Liver (tissue), 9 donors: ENCODE results near the gene SRC. TPM values are rescaled to one million over a fixed set of nuclear protein-coding genes. Genes with fewer than 3 reads are reported as not detected.

Experiments
- DNase-seq: peaks from one replicate; pipeline ENCODE4 v3.0.0-alpha.2; 2017; ENCODE audit warnings: low spot score
- H3K27ac ChIP-seq, 2 donors: one replicate each; pipeline ENCODE4 v1.7.0; 2013; ENCODE audit warnings: inconsistent platforms in 2 of 2, low read length in 2 of 2, control low read depth in 1 of 2, low read depth in 1 of 2, mild to moderate bottlenecking in 1 of 2
- H3K27me3 ChIP-seq, 4 donors: one replicate each; pipeline versions ENCODE4 v1.6.1 to v1.7.0; 2013; ENCODE audit warnings: low read length in 3 of 4, inconsistent platforms in 1 of 4, mild to moderate bottlenecking in 1 of 4, moderate library complexity in 1 of 4; ENCODE audit not compliant: control insufficient read depth in 4 of 4, insufficient read depth in 4 of 4
- H3K36me3 ChIP-seq, 4 donors: one replicate each; pipeline versions ENCODE4 v1.6.1 to v1.7.0; 2013; ENCODE audit warnings: low read length in 3 of 4, mild to moderate bottlenecking in 3 of 4, low read depth in 1 of 4, moderate library complexity in 1 of 4; ENCODE audit not compliant: control insufficient read depth in 4 of 4, insufficient read depth in 3 of 4
- H3K4me1 ChIP-seq, 4 donors: one replicate each; pipeline versions ENCODE4 v1.6.1 to v1.7.0; 2013; ENCODE audit warnings: low read length in 3 of 4, mild to moderate bottlenecking in 3 of 4, moderate library complexity in 1 of 4; ENCODE audit not compliant: control insufficient read depth in 4 of 4, insufficient read depth in 4 of 4
- H3K4me3 ChIP-seq, 3 donors: one replicate each; pipeline versions ENCODE4 v1.6.1 to v1.7.0; 2013; ENCODE audit warnings: low read length in 3 of 3, control low read depth in 1 of 3, low read depth in 1 of 3, mild to moderate bottlenecking in 1 of 3
- H3K9ac ChIP-seq, 2 donors: one replicate each; pipeline ENCODE4 v1.7.0; 2013; ENCODE audit warnings: low read length in 2 of 2, mild to moderate bottlenecking in 2 of 2, moderate library complexity in 2 of 2, control low read depth in 1 of 2, low read depth in 1 of 2
- H3K9me3 ChIP-seq, 4 donors: one replicate each; pipeline versions ENCODE4 v1.6.1 to v1.7.0; 2013; ENCODE audit warnings: low read length in 3 of 4; ENCODE audit not compliant: control insufficient read depth in 4 of 4
- ATF3 ChIP-seq: IDR thresholded peaks from 2 replicates; pipeline ENCODE4 v1.6.1; 2016; ENCODE audit warnings: antibody characterized with exemption
- CTCF ChIP-seq: fragments of 150-350 bp; IDR thresholded peaks from 2 replicates; pipeline ENCODE4 v1.5.1; 2017; ENCODE audit warnings: improper control_type of control experiment, low read depth, low read length; ENCODE audit not compliant: missing input control
- EGR1 ChIP-seq, 2 donors: IDR thresholded peaks; 2 replicates each; pipeline ENCODE4 v1.6.1; 2016 to 2018; ENCODE audit warnings: antibody characterized with exemption in 2 of 2, low read depth in 2 of 2
- FOXA1 ChIP-seq: IDR thresholded peaks from 2 replicates; pipeline ENCODE4 v1.6.1; 2016; ENCODE audit warnings: antibody characterized with exemption
- FOXA2 ChIP-seq: IDR thresholded peaks from 2 replicates; pipeline ENCODE4 v1.6.1; 2016; ENCODE audit warnings: antibody characterized with exemption
- GABPA ChIP-seq, 2 donors: IDR thresholded peaks in 1 of 2; conservative IDR thresholded peaks in 1 of 2; 2 replicates each; pipeline ENCODE4 v1.6.1; 2016; ENCODE audit warnings: antibody characterized with exemption in 2 of 2, mild to moderate bottlenecking in 1 of 2, moderate library complexity in 1 of 2
- HNF4A ChIP-seq, 2 donors: conservative IDR thresholded peaks; 2 replicates each; pipeline ENCODE4 v1.6.1; 2016; ENCODE audit warnings: antibody characterized with exemption in 2 of 2, mild to moderate bottlenecking in 2 of 2
- HNF4G ChIP-seq: IDR thresholded peaks from 2 replicates; pipeline ENCODE4 v1.6.1; 2016; ENCODE audit warnings: antibody characterized with exemption
- JUND ChIP-seq, 2 donors: IDR thresholded peaks; 2 replicates each; pipeline ENCODE4 v1.6.1; 2016; ENCODE audit warnings: antibody characterized with exemption in 2 of 2
- NR2F2 ChIP-seq: IDR thresholded peaks from 2 replicates; pipeline ENCODE4 v1.6.1; 2016; ENCODE audit warnings: antibody characterized with exemption
- RAD21 ChIP-seq, 2 donors: IDR thresholded peaks; 2 replicates each; pipeline ENCODE4 v1.6.1; 2016; ENCODE audit warnings: antibody characterized with exemption in 2 of 2, mild to moderate bottlenecking in 2 of 2
- REST ChIP-seq: IDR thresholded peaks from 2 replicates; pipeline ENCODE4 v1.6.1; 2016; ENCODE audit warnings: antibody characterized with exemption, mild to moderate bottlenecking
- RXRA ChIP-seq, 2 donors: IDR thresholded peaks; 2 replicates each; pipeline ENCODE4 v1.6.1; 2017 to 2018; ENCODE audit warnings: antibody characterized with exemption in 2 of 2, mild to moderate bottlenecking in 1 of 2
- SP1 ChIP-seq: IDR thresholded peaks from 2 replicates; pipeline ENCODE4 v1.6.1; 2018; ENCODE audit warnings: antibody characterized with exemption, mild to moderate bottlenecking
- TAF1 ChIP-seq: conservative IDR thresholded peaks from 2 replicates; pipeline ENCODE4 v1.6.1; 2016; ENCODE audit warnings: antibody characterized with exemption, mild to moderate bottlenecking
- YY1 ChIP-seq: IDR thresholded peaks from 2 replicates; pipeline ENCODE4 v1.6.1; 2016; ENCODE audit warnings: antibody characterized with exemption, mild to moderate bottlenecking
- ZBTB33 ChIP-seq: IDR thresholded peaks from 2 replicates; pipeline ENCODE4 v1.6.1; 2016; ENCODE audit warnings: antibody characterized with exemption
- WGBS: extraction: QIAGEN DNeasy Blood & Tissue Kit; methylation state at CpG from one replicate; pipeline ENCODE4 v1.1.7; 2013; 5-methylcytosine and 5-hydroxymethylcytosine counted together
- polyA plus RNA-seq, 2 donors: library from polyadenylated mRNA; stranded (reverse) in 1 of 2; unstranded in 1 of 2; fragments of 200-250 nt in 1 of 2; fragments of >200 nt in 1 of 2; fragmentation: Nextera tagmentation in 1 of 2; extraction: Ambion mirVana in 1 of 2; gene quantifications; one replicate each; pipeline versions ENCODE4 v1.2.1 to v1.2.3, GENCODE V29; 2013 to 2015
- total RNA-seq, 2 donors: library from RNA; depleted of rRNA; stranded (reverse); fragments of >200 nt; gene quantifications; one replicate each; pipeline ENCODE4 v1.2.3, GENCODE V29; 2014
- TF ChIP-seq, protein P1 (sequence below): IDR thresholded peaks from 2 replicates; pipeline ENCODE4 v1.6.1; 2016; ENCODE audit warnings: antibody characterized with exemption
- donor health status: healthy.
- donor health status: healthy.
- donor health status: healthy.
- donor health status: healthy.
- donor health status: healthy.

SRC gene
- total and polyA plus RNA-seq, 4 donors = 3.3 to 21.2 (median 5.4) TPM

DNA sequence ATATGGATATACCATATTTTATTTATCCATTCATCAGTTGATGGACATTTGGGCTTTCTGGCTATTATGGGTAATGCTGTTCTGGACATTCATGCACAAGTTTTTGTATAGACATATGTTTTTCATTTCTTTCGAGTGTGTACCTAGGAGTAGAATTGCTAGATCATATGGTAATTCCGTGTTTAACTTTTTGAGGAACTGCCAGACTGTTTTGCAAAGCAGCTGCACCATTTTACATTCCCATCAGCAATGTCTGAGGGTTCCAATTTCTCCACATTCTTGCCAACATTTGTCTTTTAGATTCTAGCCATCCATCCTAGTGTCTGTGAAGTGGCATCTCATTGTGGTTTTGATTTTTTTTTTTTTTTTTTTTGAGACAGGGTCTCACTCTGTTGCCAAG is 20.8 kb downstream of the SRC start:
- TF ChIP-seq RXRA (IDR thresholded peaks at IDR 0.05) (no peak), ATF3 (no peak), GABPA (IDR thresholded peaks at IDR 0.05 in 1 of 2, conservative IDR thresholded peaks at IDR 0.05 in 1 of 2) (no peak), SP1 (no peak), NR2F2 (no peak), HNF4A (conservative IDR thresholded peaks at IDR 0.05) (no peak), RAD21 (IDR thresholded peaks at IDR 0.05) (no peak), ZBTB33 (no peak), JUND (IDR thresholded peaks at IDR 0.05) (no peak), CTCF (no peak), FOXA2 (no peak), EGR1 (IDR thresholded peaks at IDR 0.05; ENCODE audit: low read depth in 2 of 2) (no peak)
- TF ChIP-seq, protein P1, sequence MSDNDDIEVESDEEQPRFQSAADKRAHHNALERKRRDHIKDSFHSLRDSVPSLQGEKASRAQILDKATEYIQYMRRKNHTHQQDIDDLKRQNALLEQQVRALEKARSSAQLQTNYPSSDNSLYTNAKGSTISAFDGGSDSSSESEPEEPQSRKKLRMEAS = no peak
- H3K36me3 ChIP-seq = no peaks in the 10 kb centered on the region
- no peak overlapping the region for H3K9ac ChIP-seq
- H3K4me1 ChIP-seq = no peaks in the 10 kb centered on the region
- no peak for DNase-seq
- no peak overlapping the region for H3K4me3 ChIP-seq
- no peaks in the 10 kb centered on the region for H3K27me3 ChIP-seq
- WGBS = 52% methylated on average over 2 of the region's 2 CpGs
- no peaks in the 10 kb centered on the region for H3K9me3 ChIP-seq
- H3K27ac ChIP-seq = no peak overlapping the region

DNA sequence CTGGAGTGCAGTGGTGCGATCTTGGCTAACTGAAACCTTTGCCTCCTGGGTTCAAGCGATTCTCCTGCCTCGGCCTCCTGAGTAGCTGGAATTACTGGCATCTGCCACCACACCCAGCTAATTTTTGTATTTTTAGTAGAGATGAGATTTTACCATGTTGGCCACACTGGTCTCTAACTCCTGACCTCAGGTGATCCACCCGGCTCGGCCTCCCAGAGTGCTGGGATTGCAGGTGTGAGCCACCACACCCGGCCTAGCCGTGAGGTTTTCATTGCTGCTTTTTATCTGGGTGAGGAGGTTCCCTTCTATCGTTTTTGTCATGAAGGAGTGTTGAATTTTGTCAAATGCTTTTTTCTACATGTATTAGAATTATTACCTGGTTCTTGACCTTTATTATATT is 23.9 kb downstream of the SRC start:
- DNase-seq = no peak
- Histone ChIP-seq H3K4me3 (no peak overlapping the region), H3K9me3 (no peaks in the 10 kb centered on the region), H3K27me3 (no peaks in the 10 kb centered on the region), H3K9ac (no peak overlapping the region), H3K4me1 (no peaks in the 10 kb centered on the region), H3K27ac (no peak overlapping the region), H3K36me3 (no peaks in the 10 kb centered on the region)
- TF ChIP-seq EGR1 (IDR thresholded peaks at IDR 0.05; ENCODE audit: low read depth in 2 of 2) (no peak), RAD21 (IDR thresholded peaks at IDR 0.05) (no peak), ZBTB33 (no peak), HNF4G (no peak), TAF1 (no peak), CTCF (no peak), GABPA (IDR thresholded peaks at IDR 0.05 in 1 of 2, conservative IDR thresholded peaks at IDR 0.05 in 1 of 2) (no peak), REST (no peak), FOXA2 (no peak), NR2F2 (no peak), RXRA (IDR thresholded peaks at IDR 0.05) (no peak), JUND (IDR thresholded peaks at IDR 0.05) (no peak), YY1 (no peak), FOXA1 (no peak), HNF4A (conservative IDR thresholded peaks at IDR 0.05) (no peak), ATF3 (no peak), SP1 (no peak)
- TF ChIP-seq, protein P1 = no peak
- WGBS = 94% methylated on average over 8 of the region's 8 CpGs
